GM23248 (cell line): ENCODE measurements around the gene RAN. TPM values are rescaled to one million over a fixed set of nuclear protein-coding genes. Genes with fewer than 3 reads are reported as not detected.

Experiments
- DNase-seq: peaks from one replicate; pipeline ENCODE4 v3.0.0-alpha.2; 2015
- H2AFZ ChIP-seq: fragments of 200-600 bp; sonication (generic); 2 replicates; pipeline ENCODE4 v1.6.1; 2016; ENCODE audit warnings: antibody characterized with exemption
- H3F3A ChIP-seq: fragments of 200-600 bp; sonication (generic); 2 replicates; pipeline ENCODE4 v1.6.1; 2016; ENCODE audit warnings: mild to moderate bottlenecking, antibody characterized with exemption, mixed run types; ENCODE audit not compliant: insufficient read depth
- H3K27ac ChIP-seq: fragments of 200-600 bp; sonication (generic); 2 replicates; pipeline ENCODE4 v1.5.1; 2016; ENCODE audit warnings: mild to moderate bottlenecking
- H3K27me3 ChIP-seq: fragments of 200-600 bp; sonication (generic); replicated peaks from 2 replicates; pipeline ENCODE4 v1.6.1; 2016; ENCODE audit warnings: mild to moderate bottlenecking; ENCODE audit not compliant: insufficient read depth
- H3K36me3 ChIP-seq: fragments of 200-600 bp; sonication (generic); 2 replicates; pipeline ENCODE4 v1.6.1; 2016; ENCODE audit warnings: low read depth, mild to moderate bottlenecking
- H3K4me1 ChIP-seq: fragments of 200-600 bp; sonication (generic); 2 replicates; pipeline ENCODE4 v1.6.1; 2016; ENCODE audit warnings: mild to moderate bottlenecking; ENCODE audit not compliant: insufficient read depth
- H3K4me2 ChIP-seq: fragments of 200-600 bp; sonication (generic); one replicate; pipeline ENCODE4 v1.6.1; 2016; ENCODE audit warnings: mild to moderate bottlenecking; ENCODE audit not compliant: unreplicated experiment
- H3K4me3 ChIP-seq: fragments of 200-600 bp; sonication (generic); 2 replicates; pipeline ENCODE4 v1.5.1; 2016; ENCODE audit warnings: mild to moderate bottlenecking
- H3K79me2 ChIP-seq: fragments of 200-600 bp; sonication (generic); 2 replicates; pipeline ENCODE4 v1.6.1; 2016; ENCODE audit warnings: mild to moderate bottlenecking; ENCODE audit not compliant: insufficient read depth
- H3K9ac ChIP-seq: fragments of 200-600 bp; sonication (generic); 2 replicates; pipeline ENCODE4 v1.6.1; 2016; ENCODE audit warnings: mild to moderate bottlenecking
- H3K9me2 ChIP-seq: fragments of 200-600 bp; sonication (generic); 2 replicates; pipeline ENCODE4 v1.6.1; 2016; ENCODE audit warnings: mixed run types, mild to moderate bottlenecking, moderate library complexity; ENCODE audit not compliant: insufficient read depth
- H3K9me3 ChIP-seq: fragments of 200-600 bp; sonication (generic); one replicate; pipeline ENCODE4 v1.6.1; 2017; ENCODE audit warnings: low read depth
- H4K20me1 ChIP-seq: fragments of 200-600 bp; sonication (generic); 2 replicates; pipeline ENCODE4 v1.6.0; 2016; ENCODE audit not compliant: insufficient read depth
- EZH2 ChIP-seq: fragments of 200-600 bp; sonication (generic); IDR thresholded peaks from 2 replicates; pipeline ENCODE4 v1.6.1; 2018; ENCODE audit warnings: antibody characterized with exemption, mild to moderate bottlenecking; ENCODE audit not compliant: insufficient read depth, poor library complexity, severe bottlenecking
- EZH2phosphoT487 ChIP-seq: fragments of 200-600 bp; sonication (generic); IDR thresholded peaks from 2 replicates; pipeline ENCODE4 v1.6.1; 2018; ENCODE audit warnings: antibody characterized with exemption, moderate library complexity, mild to moderate bottlenecking, low read depth; ENCODE audit not compliant: insufficient read depth
- WGBS, 2 experiments: methylation state at CpG; one replicate each; pipeline ENCODE4 v1.1.6; 2015 to 2017; ENCODE audit warnings: low lambda C conversion rate in 2 of 2, low coverage in 1 of 2; ENCODE audit errors: missing lambda C conversion rate in 2 of 2; 5-methylcytosine and 5-hydroxymethylcytosine counted together
- in situ Hi-C: fragments of 300-500 bp; cut with MboI; formaldehyde crosslinking; loops from 2 replicates; pipeline ENCODE4 v1.15.0; 2020
- polyA plus RNA-seq: library from polyadenylated mRNA; unstranded; fragments of >200 nt; fragmentation: Nextera tagmentation; extraction: Ambion mirVana; gene quantifications from 2 replicates; pipeline ENCODE4 v1.2.1, GENCODE V29; 2016
- small RNA-seq: library from RNA; depleted of rRNA; stranded (forward); fragments of <200 nt; gene quantifications from one replicate; pipeline ENCODE3, GENCODE V24; 2014; ENCODE audit warnings: low read depth, low replicate concordance
- total RNA-seq: library from RNA; depleted of rRNA; stranded (reverse); fragments of >200 nt; shearing (Covaris generic); gene quantifications from 2 replicates; pipeline ENCODE4 v1.2.3, GENCODE V29; 2014; rRNA removed

Gene RAN
- total and polyA plus RNA-seq, 2 experiments from 2014 or later: 541 to 1,090 TPM

DNA sequence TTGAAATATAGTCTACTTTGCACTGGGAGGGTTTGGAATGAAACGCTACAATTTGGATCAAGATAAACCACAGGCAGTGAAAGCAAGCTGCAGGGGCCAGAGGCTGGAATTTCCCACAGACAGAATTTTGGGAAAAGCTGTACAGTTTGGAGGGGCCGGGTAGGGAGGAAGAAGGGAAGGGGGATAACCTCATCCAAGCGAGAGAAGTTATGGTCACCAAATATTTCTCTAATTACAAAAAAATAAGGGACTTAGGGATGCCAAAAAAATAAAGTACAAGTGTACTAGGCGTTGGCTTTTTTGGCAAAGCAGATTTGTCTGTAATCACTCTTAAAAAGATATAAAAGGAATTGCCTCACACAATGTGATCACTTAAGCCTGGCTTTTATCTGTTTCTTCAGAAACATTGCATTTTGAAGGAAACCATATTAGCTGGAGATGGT lies 50.7 kb downstream of the RAN start:
- in situ Hi-C loops: no loop called here
- Histone ChIP-seq H3K27me3 (no peaks in the 10 kb centered on the region), H3F3A (peaks cover 25% of the 10 kb centered on the region), H3K36me3 (no peaks in the 10 kb centered on the region), H3K9me3 (no peaks in the 10 kb centered on the region), H2AFZ (no peak overlapping the region), H3K4me2 (no peak overlapping the region), H3K9ac (no peak overlapping the region), H3K9me2 (no peaks in the 10 kb centered on the region), H3K4me1 (peaks cover 14% of the 10 kb centered on the region), H3K27ac (no peak overlapping the region), H4K20me1 (no peaks in the 10 kb centered on the region), H3K79me2 (no peaks in the 10 kb centered on the region), H3K4me3 (no peak overlapping the region)
- no peak for DNase-seq
- whole genome bisulfite sequencing, 2 experiments: 12 to 14% methylated on average over 4 of the region's 4 CpGs
- TF ChIP-seq EZH2 (no peak), EZH2phosphoT487 (no peak)

DNA sequence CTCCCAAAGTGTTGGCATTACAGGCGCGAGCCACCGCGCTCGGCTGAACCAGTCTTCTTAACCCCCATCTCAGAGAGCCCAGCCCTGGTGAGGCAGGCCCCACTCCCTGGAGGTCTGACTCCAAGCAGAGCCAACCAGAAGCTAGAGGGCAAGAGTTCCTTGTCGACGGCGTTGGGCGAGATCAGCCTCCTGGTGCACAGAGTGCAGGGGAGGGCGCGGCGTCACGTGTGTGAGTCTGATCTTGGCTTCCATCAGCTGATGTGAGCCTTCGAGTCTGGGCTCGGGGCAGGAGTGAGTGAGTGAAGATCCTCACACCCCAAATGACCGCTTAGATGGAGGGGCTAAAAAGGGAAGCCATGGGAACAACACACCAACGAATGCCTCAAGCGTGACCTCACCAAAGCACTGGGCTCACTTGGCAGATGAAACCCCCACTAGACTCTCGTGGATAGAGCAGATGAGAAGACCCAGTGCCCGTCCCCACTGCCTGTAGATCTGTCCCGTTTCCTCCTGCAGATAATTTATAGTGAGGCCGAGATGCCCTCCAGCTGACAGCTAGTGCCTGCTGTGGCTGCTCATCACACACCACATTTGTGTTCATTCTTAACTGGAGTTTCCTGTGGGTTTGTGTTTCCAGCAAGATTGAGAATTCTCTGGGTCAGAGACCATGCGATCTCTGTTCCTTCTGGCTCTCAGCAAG lies 53.2 kb downstream of the RAN start:
- Histone ChIP-seq H3K27ac (no peak overlapping the region), H3K9me3 (no peaks in the 10 kb centered on the region), H3K79me2 (no peaks in the 10 kb centered on the region), H2AFZ (no peak overlapping the region), H3K27me3 (no peaks in the 10 kb centered on the region), H4K20me1 (no peaks in the 10 kb centered on the region), H3F3A (peaks cover 17% of the 10 kb centered on the region), H3K4me3 (no peak overlapping the region), H3K9me2 (no peaks in the 10 kb centered on the region), H3K4me2 (no peak overlapping the region), H3K9ac (no peak overlapping the region), H3K4me1 (peaks cover 12% of the 10 kb centered on the region), H3K36me3 (no peaks in the 10 kb centered on the region)
- WGBS, 2 experiments: 89 to 93% methylated on average over 23 of the region's 23 CpGs
- in situ Hi-C loops: no loop called here
- TF ChIP-seq EZH2 (no peak), EZH2phosphoT487 (no peak)
- no peak for DNase-seq

DNA sequence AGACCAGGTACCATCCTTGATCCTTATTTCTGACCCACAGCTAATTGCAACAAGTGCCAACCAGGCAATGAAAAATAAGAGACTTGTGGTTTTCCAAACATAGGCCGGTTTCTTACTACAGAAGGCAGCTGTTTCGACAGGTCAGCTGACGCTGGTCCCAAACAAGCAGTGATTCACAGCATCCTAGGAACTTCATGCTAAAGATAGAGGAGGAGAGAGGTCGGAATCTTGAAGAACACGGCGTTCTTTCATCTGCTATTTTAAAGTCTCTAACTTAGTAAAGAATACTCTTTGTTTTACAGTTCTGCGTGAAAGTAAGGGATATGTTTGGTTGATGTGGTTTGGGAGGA lies 53.8 kb downstream of the RAN start:
- Histone ChIP-seq H3K4me2 (no peak overlapping the region), H3K4me3 (no peak overlapping the region), H3K9me3 (no peaks in the 10 kb centered on the region), H2AFZ (no peak overlapping the region), H3K27ac (no peak overlapping the region), H4K20me1 (no peaks in the 10 kb centered on the region), H3K27me3 (no peaks in the 10 kb centered on the region), H3F3A (peaks cover 13% of the 10 kb centered on the region), H3K9ac (no peak overlapping the region), H3K36me3 (no peaks in the 10 kb centered on the region), H3K79me2 (no peaks in the 10 kb centered on the region), H3K4me1 (peaks cover 6% of the 10 kb centered on the region), H3K9me2 (no peaks in the 10 kb centered on the region)
- 70 to 71% methylated on average over 7 of the region's 7 CpGs for WGBS, 2 experiments
- no peak for DNase-seq
- no peak for TF ChIP-seq EZH2
- TF ChIP-seq EZH2phosphoT487: no peak
- in situ Hi-C loops: no loop called here

Small RNA genes lying within 50 kb of the gene (small RNA-seq; reads per million reads assigned to genes)
- gene RF00019 (not detected), gene RNU6-1077P (not detected)

Other genes starting within 250 kb of the RAN start
- gene RIMBP2, start 155.8 kb upstream of the RAN start, total RNA-seq: not detected in 2 replicates
- gene RIMBP2, start 155.8 kb upstream of the RAN start, polyA plus RNA-seq: not detected in 2 replicates
- gene STX2, start 32.8 kb upstream of the RAN start, total RNA-seq: 45.5 and 46.9 TPM in 2 replicates
- 28.9 and 30.1 TPM in 2 replicates for gene STX2, start 32.8 kb upstream of the RAN start, polyA plus RNA-seq
- 7.9 and 8.2 TPM in 2 replicates for gene ADGRD1, start 81.8 kb downstream of the RAN start, total RNA-seq
- gene ADGRD1, start 81.8 kb downstream of the RAN start, polyA plus RNA-seq: 11.2 and 11.3 TPM in 2 replicates